Breast epithelium (tissue), 4 donors: ENCODE data around the gene PLET1. TPM values are rescaled to one million over a fixed set of nuclear protein-coding genes. Genes with fewer than 3 reads are reported as not detected.
"Not testable (repeated sequence)": the region's sequence is repeated elsewhere in the genome, so short reads cannot be mapped to it uniquely, and the experiment has no call there.

Source experiments
- DNase-seq, 2 donors: peaks; one replicate each; pipeline ENCODE4 v3.0.0-alpha.2; 2019; ENCODE audit warnings: low spot score in 2 of 2
- H3K27ac ChIP-seq, 2 donors: fragments of 200-600 bp; sonication (generic) in 1 of 2; one replicate each; pipeline ENCODE4 v1.5.1; 2016 to 2019; ENCODE audit warnings: mild to moderate bottlenecking in 1 of 2
- H3K27me3 ChIP-seq, 2 donors: fragments of 200-600 bp; sonication (generic) in 1 of 2; one replicate each; pipeline versions ENCODE4 v1.5.1 to v1.6.0; 2017 to 2019; ENCODE audit warnings: control low read depth in 1 of 2, mild to moderate bottlenecking in 1 of 2
- H3K36me3 ChIP-seq: fragments of 200-600 bp; one replicate; pipeline ENCODE4 v1.5.1; 2019
- H3K4me1 ChIP-seq, 2 donors: fragments of 200-600 bp; sonication (generic); one replicate each; pipeline ENCODE4 v1.5.1; 2016 to 2019; ENCODE audit warnings: control low read depth in 1 of 2
- H3K4me3 ChIP-seq, 3 donors: fragments of 200-600 bp; sonication (generic); 1 replicate in 2 of 3; 2 replicates in 1 of 3; pipeline ENCODE4 v1.5.1; 2016 to 2019; ENCODE audit warnings: mild to moderate bottlenecking in 3 of 3, moderate library complexity in 2 of 3
- H3K9me3 ChIP-seq, 2 donors: fragments of 200-600 bp; sonication (generic) in 1 of 2; one replicate each; pipeline ENCODE4 v1.5.1; 2016 to 2019; ENCODE audit warnings: control low read depth in 1 of 2
- CTCF ChIP-seq, 3 donors: fragments of 450-650 bp; IDR thresholded peaks; one replicate each; pipeline ENCODE4 v1.5.1; 2016 to 2017; ENCODE audit warnings: antibody characterized with exemption in 3 of 3, mild to moderate bottlenecking in 3 of 3, moderate library complexity in 3 of 3
- POLR2A ChIP-seq: fragments of 450-650 bp; IDR thresholded peaks from one replicate; pipeline ENCODE4 v1.6.1; 2016; ENCODE audit warnings: antibody characterized with exemption, mild to moderate bottlenecking, moderate library complexity
- POLR2AphosphoS5 ChIP-seq, 3 donors: sonication (generic); formaldehyde crosslinking; IDR thresholded peaks; one replicate each; pipeline ENCODE4 v1.6.1; 2017; ENCODE audit warnings: antibody characterized with exemption in 3 of 3
- intact Hi-C: fragments of 100-400 bp; cut with DNase I; formaldehyde crosslinking; loops from one replicate; pipeline ENCODE4 v1.15.1; 2023; ENCODE audit warnings: low total_unique reads
- total RNA-seq, 3 donors: library from RNA; depleted of rRNA; stranded (reverse); fragments of >200 nt; gene quantifications; one replicate each; pipeline ENCODE4 v1.1.0, GENCODE V29; 2016

PLET1 gene
- total RNA-seq, 3 donors from 2014 or later, result not detected

DNA sequence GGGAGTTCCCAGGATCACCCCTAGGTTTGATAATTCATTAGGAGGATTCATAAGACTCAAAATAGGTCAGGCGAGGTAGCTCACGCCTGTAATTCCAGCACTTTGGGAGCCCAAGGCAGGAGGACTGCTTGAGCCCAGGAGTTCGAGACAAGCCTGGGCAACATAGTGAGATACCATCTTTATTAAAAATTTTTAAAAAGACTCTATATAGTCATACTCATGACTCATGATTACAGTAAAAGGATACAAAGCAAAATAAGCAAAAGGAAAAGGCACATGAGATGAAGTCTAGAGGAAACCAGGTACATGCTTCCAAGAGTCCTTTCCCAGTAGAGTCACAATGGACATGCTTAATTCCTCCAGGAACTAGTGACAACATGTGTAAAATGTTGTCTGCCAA is 48.4 kb downstream of the PLET1 start:
- TF ChIP-seq CTCF (IDR thresholded peaks at IDR 0.05), result no peak
- TF ChIP-seq POLR2AphosphoS5 (IDR thresholded peaks at IDR 0.05), result no peak
- no peak for TF ChIP-seq POLR2A
- Histone ChIP-seq H3K9me3 (no peaks in the 10 kb centered on the region), H3K36me3 (no peaks in the 10 kb centered on the region), H3K4me1 (no peaks in the 10 kb centered on the region), H3K4me3 (no peak overlapping the region), H3K27me3 (no peaks in the 10 kb centered on the region), H3K27ac (no peak overlapping the region)
- intact Hi-C loops, result no loop called here
- DNase-seq, result no peak

DNA sequence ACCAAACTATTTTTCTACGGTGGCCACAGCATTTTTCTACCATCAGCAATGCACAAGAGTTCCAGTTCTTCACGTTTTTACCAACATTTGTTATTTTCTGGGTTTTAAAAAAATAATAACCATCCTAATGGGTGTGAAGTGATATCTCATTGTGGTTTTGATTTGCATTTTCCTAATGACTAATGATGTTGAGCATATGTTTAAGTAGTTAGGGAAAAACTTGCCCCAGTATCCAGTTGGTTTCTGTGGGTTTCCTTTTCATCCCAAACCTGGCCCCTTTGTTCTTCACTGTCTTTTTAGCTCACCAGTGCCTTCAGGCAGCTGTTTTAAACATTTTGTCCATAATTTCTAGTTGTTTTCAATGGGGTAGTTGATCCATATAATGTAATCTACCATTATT is 49.1 kb downstream of the PLET1 start:
- DNase-seq, result no peak
- H3K4me1 ChIP-seq, result no peaks in the 10 kb centered on the region
- H3K27me3 ChIP-seq, result no peaks in the 10 kb centered on the region
- H3K4me3 ChIP-seq, result no peak overlapping the region
- no peak for TF ChIP-seq CTCF (IDR thresholded peaks at IDR 0.05)
- no peak for TF ChIP-seq POLR2AphosphoS5 (IDR thresholded peaks at IDR 0.05)
- TF ChIP-seq POLR2A, result no peak
- intact Hi-C loops, result no loop called here
- no peak overlapping the region for H3K27ac ChIP-seq
- H3K36me3 ChIP-seq, result no peaks in the 10 kb centered on the region
- H3K9me3 ChIP-seq, result no peaks in the 10 kb centered on the region

DNA sequence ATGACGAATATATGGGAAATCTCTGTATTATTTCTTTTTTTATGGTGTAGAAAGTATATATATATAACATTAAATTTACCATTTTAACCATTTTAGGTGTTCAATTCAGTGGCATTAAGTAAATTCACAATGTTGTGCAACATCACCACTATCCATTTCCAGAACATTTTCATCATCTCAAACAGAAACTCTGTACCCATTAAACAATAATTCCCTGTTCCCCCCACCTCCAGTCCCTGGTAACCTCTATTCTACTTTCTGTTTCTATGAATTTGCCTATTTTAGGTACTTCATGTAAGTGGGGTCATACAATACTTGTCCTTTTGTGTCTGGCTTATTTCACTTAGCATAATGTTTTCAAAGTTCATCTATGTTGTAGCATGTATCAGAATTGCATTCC is 49.8 kb downstream of the PLET1 start:
- intact Hi-C loops, result no loop called here
- Histone ChIP-seq H3K27me3 (no peaks in the 10 kb centered on the region), H3K4me3 (no peak overlapping the region), H3K9me3 (no peaks in the 10 kb centered on the region), H3K36me3 (no peaks in the 10 kb centered on the region), H3K27ac (no peak overlapping the region), H3K4me1 (no peaks in the 10 kb centered on the region)
- TF ChIP-seq POLR2A, result no peak
- no peak for TF ChIP-seq CTCF (IDR thresholded peaks at IDR 0.05)
- TF ChIP-seq POLR2AphosphoS5 (IDR thresholded peaks at IDR 0.05), result no peak
- DNase-seq, result no peak

DNA sequence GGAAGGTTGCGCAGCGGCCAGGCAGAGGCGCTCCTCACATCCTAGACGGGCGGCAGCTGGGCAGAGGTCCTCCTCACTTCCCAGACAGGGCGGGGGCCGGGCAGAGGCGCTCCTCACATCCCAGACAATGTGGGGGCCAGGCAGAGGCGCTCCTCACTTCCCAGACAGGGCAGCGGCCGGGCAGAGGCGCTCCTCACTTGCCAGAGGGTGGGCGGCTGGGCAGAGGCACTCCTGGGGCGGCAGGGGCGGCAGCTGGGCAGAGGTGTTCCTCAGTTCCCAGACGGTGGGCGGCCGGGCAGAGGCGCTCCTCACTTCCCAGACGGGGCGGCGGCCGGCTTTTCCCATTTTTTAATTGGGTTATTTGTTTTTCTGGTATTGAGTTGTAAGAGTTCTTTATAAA is 54.6 kb downstream of the PLET1 start:
- intact Hi-C loops, result no loop called here
- no peaks in the 10 kb centered on the region for H3K9me3 ChIP-seq
- no peaks in the 10 kb centered on the region for H3K4me1 ChIP-seq
- no peak for DNase-seq
- no peak overlapping the region for H3K27ac ChIP-seq
- H3K36me3 ChIP-seq, result no peaks in the 10 kb centered on the region
- H3K4me3 ChIP-seq, result no peak overlapping the region
- TF ChIP-seq CTCF (IDR thresholded peaks at IDR 0.05), result no peak
- TF ChIP-seq POLR2A, result no peak
- no peak for TF ChIP-seq POLR2AphosphoS5 (IDR thresholded peaks at IDR 0.05)
- no peaks in the 10 kb centered on the region for H3K27me3 ChIP-seq

DNA sequence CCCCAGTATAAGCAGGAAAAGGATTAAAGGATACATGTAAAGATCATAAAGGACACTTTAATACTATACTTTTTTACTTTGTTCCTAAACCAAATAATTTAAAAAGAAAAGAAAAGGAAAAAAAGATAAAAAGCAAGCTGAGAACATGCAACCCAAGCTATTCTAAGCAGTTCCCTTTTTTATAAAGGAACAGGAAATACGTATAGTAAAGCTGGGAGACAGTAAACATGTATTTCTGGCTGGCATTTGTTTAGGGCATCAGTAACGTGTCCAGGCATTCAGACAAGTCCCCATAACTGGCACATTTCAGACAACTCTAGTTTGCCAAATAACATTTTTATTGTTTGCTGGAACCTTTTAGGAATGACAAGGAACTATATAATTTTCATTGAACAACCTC is 60.4 kb downstream of the PLET1 start:
- no peak for TF ChIP-seq POLR2A
- no peak for TF ChIP-seq CTCF (IDR thresholded peaks at IDR 0.05)
- no peak for TF ChIP-seq POLR2AphosphoS5 (IDR thresholded peaks at IDR 0.05)
- no peaks in the 10 kb centered on the region for H3K36me3 ChIP-seq
- DNase-seq, result no peak
- H3K4me1 ChIP-seq, result no peaks in the 10 kb centered on the region
- no peak overlapping the region for H3K27ac ChIP-seq
- no peaks in the 10 kb centered on the region for H3K27me3 ChIP-seq
- H3K9me3 ChIP-seq, result no peaks in the 10 kb centered on the region
- no peak overlapping the region for H3K4me3 ChIP-seq
- intact Hi-C loops, result no loop called here

GRCh38 chr11:112199101-112199500 is 61.6 kb downstream of the PLET1 start:
- H3K4me1 ChIP-seq, H3K27me3 ChIP-seq, H3K36me3 ChIP-seq, intact Hi-C loops, H3K27ac ChIP-seq, H3K4me3 ChIP-seq, DNase-seq, H3K9me3 ChIP-seq: not testable (repeated sequence)
